Thoracic aorta (tissue), 2 donors: Measurements from ENCODE around the gene SLC35D3. TPM values are rescaled to one million over a fixed set of nuclear protein-coding genes. Genes with fewer than 3 reads are reported as not detected.

Source experiments
- ATAC-seq: fragments of 150-250 bp; one replicate; pipeline ENCODE4 v1.8.0; 2017; ENCODE audit warnings: low read depth; ENCODE audit not compliant: insufficient number of reproducible peaks, low FRiP score
- DNase-seq: peaks from one replicate; pipeline ENCODE4 v3.0.0-alpha.2; 2020; ENCODE audit warnings: low spot score
- H3K27ac ChIP-seq, 2 donors: fragments of 200-600 bp; sonication (generic); 1 replicate in 1 of 2; 2 replicates in 1 of 2; pipeline ENCODE4 v1.5.1; 2016; ENCODE audit warnings: mild to moderate bottlenecking in 2 of 2, moderate library complexity in 2 of 2
- H3K27me3 ChIP-seq: fragments of 200-600 bp; sonication (generic); replicated peaks from 2 replicates; pipeline ENCODE4 v1.6.0; 2016; ENCODE audit warnings: mild to moderate bottlenecking; ENCODE audit not compliant: insufficient read depth
- H3K36me3 ChIP-seq: fragments of 200-600 bp; sonication (generic); one replicate; pipeline ENCODE4 v1.5.1; 2016
- H3K4me1 ChIP-seq, 2 donors: fragments of 200-600 bp; sonication (generic); 1 replicate in 1 of 2; 2 replicates in 1 of 2; pipeline versions ENCODE4 v1.5.1 to v1.6.0; 2016; ENCODE audit warnings: low read depth in 2 of 2, mild to moderate bottlenecking in 1 of 2; ENCODE audit not compliant: control insufficient read depth in 1 of 2
- H3K4me3 ChIP-seq: fragments of 200-600 bp; sonication (generic); 2 replicates; pipeline ENCODE4 v1.5.1; 2016; ENCODE audit warnings: mild to moderate bottlenecking
- H3K9me3 ChIP-seq: fragments of 200-600 bp; sonication (generic); 2 replicates; pipeline ENCODE4 v1.5.1; 2016
- total RNA-seq, 2 donors: library from RNA; depleted of rRNA; stranded (reverse); fragments of >200 nt; gene quantifications; one replicate each; pipeline versions ENCODE4 v1.1.0 to v1.2.3, GENCODE V29; 2016
- TF ChIP-seq, protein P1 (sequence below): fragments of 200-600 bp; sonication (generic); IDR thresholded peaks from one replicate; pipeline ENCODE4 v1.5.1; 2019; ENCODE audit warnings: antibody characterized with exemption

Gene SLC35D3
- total RNA-seq, 2 donors from 2014 or later: not detected

DNA sequence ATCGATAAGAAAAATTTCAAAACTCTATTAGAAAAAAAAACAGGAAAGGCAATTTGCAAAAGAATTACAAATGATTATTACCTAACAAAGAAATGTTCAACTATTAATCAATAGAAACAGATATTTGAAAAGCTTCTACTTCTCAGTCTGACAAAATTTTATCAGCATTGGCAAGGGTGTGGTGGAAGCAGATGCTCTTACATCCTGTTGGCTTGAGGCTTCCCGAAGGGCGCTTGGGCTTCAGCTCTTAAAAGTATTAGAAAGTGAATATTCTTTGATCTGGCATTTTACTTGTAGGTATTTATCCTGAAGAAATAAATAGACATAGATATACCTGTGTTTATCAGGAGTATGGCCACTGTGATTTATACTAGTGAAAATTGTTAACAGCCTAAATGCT lies 38.7 kb downstream of the SLC35D3 start:
- H3K27me3 ChIP-seq: no peaks in the 10 kb centered on the region
- H3K36me3 ChIP-seq: no peaks in the 10 kb centered on the region
- no peaks in the 10 kb centered on the region for H3K9me3 ChIP-seq
- ATAC-seq (no peak), DNase-seq (no peak)
- TF ChIP-seq, protein P1, sequence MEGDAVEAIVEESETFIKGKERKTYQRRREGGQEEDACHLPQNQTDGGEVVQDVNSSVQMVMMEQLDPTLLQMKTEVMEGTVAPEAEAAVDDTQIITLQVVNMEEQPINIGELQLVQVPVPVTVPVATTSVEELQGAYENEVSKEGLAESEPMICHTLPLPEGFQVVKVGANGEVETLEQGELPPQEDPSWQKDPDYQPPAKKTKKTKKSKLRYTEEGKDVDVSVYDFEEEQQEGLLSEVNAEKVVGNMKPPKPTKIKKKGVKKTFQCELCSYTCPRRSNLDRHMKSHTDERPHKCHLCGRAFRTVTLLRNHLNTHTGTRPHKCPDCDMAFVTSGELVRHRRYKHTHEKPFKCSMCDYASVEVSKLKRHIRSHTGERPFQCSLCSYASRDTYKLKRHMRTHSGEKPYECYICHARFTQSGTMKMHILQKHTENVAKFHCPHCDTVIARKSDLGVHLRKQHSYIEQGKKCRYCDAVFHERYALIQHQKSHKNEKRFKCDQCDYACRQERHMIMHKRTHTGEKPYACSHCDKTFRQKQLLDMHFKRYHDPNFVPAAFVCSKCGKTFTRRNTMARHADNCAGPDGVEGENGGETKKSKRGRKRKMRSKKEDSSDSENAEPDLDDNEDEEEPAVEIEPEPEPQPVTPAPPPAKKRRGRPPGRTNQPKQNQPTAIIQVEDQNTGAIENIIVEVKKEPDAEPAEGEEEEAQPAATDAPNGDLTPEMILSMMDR: no peak
- H3K4me1 ChIP-seq: no peaks in the 10 kb centered on the region
- H3K27ac ChIP-seq: no peak overlapping the region
- H3K4me3 ChIP-seq: no peak overlapping the region

DNA sequence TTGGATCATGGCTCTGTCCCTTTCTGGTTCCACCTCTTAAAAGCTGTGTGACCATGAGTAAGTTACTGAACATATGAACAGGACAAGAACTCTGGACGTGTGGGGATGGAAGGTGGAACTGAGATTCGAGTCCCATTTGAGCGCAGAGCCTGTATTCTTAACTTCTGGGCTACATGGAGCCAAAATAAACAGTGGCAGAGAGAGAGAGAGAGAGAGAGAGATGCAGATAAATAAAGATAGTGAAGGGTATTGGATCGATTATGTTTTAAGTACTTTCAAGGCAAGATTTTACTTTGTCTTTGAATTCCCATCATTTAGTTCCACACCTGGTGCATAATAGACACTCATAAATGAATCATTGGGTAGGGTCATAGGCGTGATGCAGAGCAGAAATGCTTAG lies 39.7 kb downstream of the SLC35D3 start:
- no peaks in the 10 kb centered on the region for H3K36me3 ChIP-seq
- TF ChIP-seq, protein P1: no peak
- DNase-seq (no peak), ATAC-seq (no peak)
- H3K27me3 ChIP-seq: no peaks in the 10 kb centered on the region
- no peak overlapping the region for H3K4me3 ChIP-seq
- no peaks in the 10 kb centered on the region for H3K9me3 ChIP-seq
- H3K27ac ChIP-seq: no peak overlapping the region
- H3K4me1 ChIP-seq: no peaks in the 10 kb centered on the region

DNA sequence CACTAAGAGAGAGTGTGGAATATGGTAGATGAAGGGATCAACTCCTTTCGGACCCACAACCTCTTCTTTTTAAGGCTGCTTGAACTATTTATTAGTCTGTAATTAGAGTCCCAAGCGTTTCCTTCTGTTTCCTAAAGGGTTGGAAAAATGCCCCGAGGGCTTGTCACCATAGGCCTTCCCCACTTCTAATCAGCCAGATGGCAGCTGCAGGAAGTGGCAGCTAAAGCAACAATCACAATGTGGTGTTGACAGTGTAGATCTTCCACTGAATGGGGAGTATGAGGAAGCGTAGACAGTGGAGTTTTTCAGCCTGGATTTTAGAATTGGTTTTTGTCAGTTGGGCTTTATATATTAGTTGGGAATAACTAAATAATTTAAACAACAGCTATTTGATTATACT lies 40.6 kb downstream of the SLC35D3 start:
- no peak for ATAC-seq
- no peak for DNase-seq
- no peaks in the 10 kb centered on the region for H3K4me1 ChIP-seq
- no peaks in the 10 kb centered on the region for H3K36me3 ChIP-seq
- H3K4me3 ChIP-seq: no peak overlapping the region
- TF ChIP-seq, protein P1: no peak
- no peaks in the 10 kb centered on the region for H3K9me3 ChIP-seq
- H3K27me3 ChIP-seq: no peaks in the 10 kb centered on the region
- H3K27ac ChIP-seq: no peak overlapping the region

DNA sequence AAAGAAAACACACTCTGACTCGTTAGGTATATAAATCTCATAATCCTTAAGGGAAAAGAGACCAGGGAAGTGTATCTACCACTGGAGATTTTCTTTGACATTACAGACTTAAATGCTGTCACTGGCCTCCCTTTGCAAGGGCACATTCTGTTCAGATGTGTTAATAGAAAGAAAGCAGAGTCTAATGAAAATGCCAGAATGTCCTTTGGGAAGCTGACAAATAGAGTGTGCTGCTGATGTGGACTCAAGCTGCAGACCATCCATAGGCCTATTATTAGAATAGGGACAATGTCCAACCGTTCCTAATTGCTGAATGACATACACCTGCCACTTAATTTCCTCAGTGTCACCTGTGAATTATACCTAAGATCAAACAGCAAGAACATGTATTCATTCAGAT lies 41.2 kb downstream of the SLC35D3 start:
- TF ChIP-seq, protein P1: no peak
- Histone ChIP-seq H3K27me3 (no peaks in the 10 kb centered on the region), H3K9me3 (no peaks in the 10 kb centered on the region), H3K27ac (no peak overlapping the region), H3K36me3 (no peaks in the 10 kb centered on the region), H3K4me1 (no peaks in the 10 kb centered on the region), H3K4me3 (no peak overlapping the region)
- DNase-seq (no peak), ATAC-seq (no peak)

DNA sequence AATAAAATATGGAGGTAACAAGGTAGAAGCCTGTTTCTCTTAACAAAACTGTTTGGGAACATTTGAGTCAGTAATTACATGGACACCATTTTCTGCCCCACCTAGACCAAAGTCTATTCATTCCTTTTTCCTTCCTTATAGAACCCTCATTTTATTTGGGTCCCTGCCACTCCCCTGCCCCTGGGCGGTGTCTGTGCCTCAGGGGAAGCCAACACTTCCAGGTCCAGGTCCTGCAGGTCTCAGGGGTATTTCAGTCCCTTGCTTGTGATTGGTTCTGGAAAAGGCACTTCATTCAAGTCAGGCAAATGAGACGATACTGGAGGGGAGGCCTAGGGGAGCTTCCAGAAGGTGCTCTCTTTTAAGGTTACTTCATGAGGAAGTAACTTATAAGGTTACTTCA lies 42.3 kb downstream of the SLC35D3 start:
- TF ChIP-seq, protein P1: no peak
- no peaks in the 10 kb centered on the region for H3K36me3 ChIP-seq

More for the DNA sequence above, 42.3 kb downstream of the SLC35D3 start:
- no peaks in the 10 kb centered on the region for H3K9me3 ChIP-seq
- DNase-seq: no peak
- no peak overlapping the region for H3K4me3 ChIP-seq
- no peak for ATAC-seq
- H3K4me1 ChIP-seq: no peaks in the 10 kb centered on the region
- H3K27me3 ChIP-seq: no peaks in the 10 kb centered on the region
- no peak overlapping the region for H3K27ac ChIP-seq
